OCI-LY7 (cell line): Measurements from ENCODE around the gene EBF3. TPM values are rescaled to one million over a fixed set of nuclear protein-coding genes. Genes with fewer than 3 reads are reported as not detected.

Experiments used
- BruUV-seq: library from RNA; stranded (reverse); fragments of 400-500 nt; replicated peaks from 2 replicates; lab custom pipeline; 2021; lab: Mats Ljungman, UMichigan
- CTCF ChIA-PET: fragments of 300-600 bp; sonication (Branson Sonifier 250); formaldehyde crosslinking; loops from one replicate; lab custom pipeline; 2022; ENCODE audit warnings: antibody characterized with exemption; ENCODE audit not compliant: unreplicated experiment; lab: Charles Lee
- POLR2A ChIA-PET: fragments of 300-600 bp; sonication (Branson Sonifier 250); formaldehyde crosslinking; loops from one replicate; lab custom pipeline; 2022; ENCODE audit warnings: antibody characterized with exemption; lab: Charles Lee
- DNase-seq: peaks from one replicate; pipeline ENCODE4 v3.0.0-alpha.2; 2015; ENCODE audit warnings: low spot score
- H2AFZ ChIP-seq: fragments of 200-600 bp; sonication (generic), shearing (Covaris generic); 2 replicates; pipeline ENCODE4 v1.6.1; 2014; ENCODE audit warnings: mild to moderate bottlenecking, antibody characterized with exemption, low read length, moderate library complexity
- H3K27ac ChIP-seq: fragments of 200-600 bp; sonication (generic); 2 replicates; pipeline ENCODE4 v1.5.1; 2014; ENCODE audit warnings: mixed run types, low read depth, mild to moderate bottlenecking, moderate library complexity, low read length, inconsistent platforms; ENCODE audit not compliant: poor library complexity, severe bottlenecking
- H3K36me3 ChIP-seq: fragments of 200-600 bp; sonication (generic); 2 replicates; pipeline ENCODE4 v1.6.1; 2014; ENCODE audit warnings: mild to moderate bottlenecking, antibody characterized with exemption, low read length, moderate library complexity, mixed read lengths; ENCODE audit not compliant: insufficient read depth
- H3K4me1 ChIP-seq: fragments of 200-600 bp; sonication (generic); 2 replicates; pipeline ENCODE4 v1.5.1; 2014; ENCODE audit warnings: mild to moderate bottlenecking, low read length; ENCODE audit not compliant: insufficient read depth, poor library complexity, severe bottlenecking
- H3K4me2 ChIP-seq: fragments of 200-600 bp; sonication (generic); 2 replicates; pipeline ENCODE4 v1.6.1; 2014; ENCODE audit warnings: mild to moderate bottlenecking, low read length
- H3K4me3 ChIP-seq: fragments of 200-600 bp; sonication (generic); 2 replicates; pipeline ENCODE4 v1.5.1; 2014; ENCODE audit warnings: mild to moderate bottlenecking, low read depth, low read length; ENCODE audit not compliant: poor library complexity, severe bottlenecking
- H3K79me2 ChIP-seq: fragments of 200-600 bp; sonication (generic); 2 replicates; pipeline ENCODE4 v1.6.1; 2016; ENCODE audit warnings: low read depth, mild to moderate bottlenecking, low read length, moderate library complexity, mixed read lengths; ENCODE audit not compliant: insufficient read depth
- H3K9me2 ChIP-seq: fragments of 200-600 bp; sonication (generic); 2 replicates; pipeline ENCODE4 v1.6.1; 2016; ENCODE audit warnings: mild to moderate bottlenecking, low read length, mixed read lengths; ENCODE audit not compliant: insufficient read depth
- H3K9me3 ChIP-seq: fragments of 200-600 bp; sonication (generic); 2 replicates; pipeline ENCODE4 v1.6.1; 2014; ENCODE audit warnings: mild to moderate bottlenecking, mixed run types, low read length, mixed read lengths
- H4K20me1 ChIP-seq: fragments of 200-600 bp; sonication (generic); 2 replicates; pipeline ENCODE4 v1.6.1; 2014; ENCODE audit warnings: mild to moderate bottlenecking, antibody characterized with exemption, low read length, moderate library complexity, mixed read lengths; ENCODE audit not compliant: insufficient read depth
- EZH2phosphoT487 ChIP-seq: fragments of 200-600 bp; sonication (generic); IDR thresholded peaks from 2 replicates; pipeline ENCODE4 v1.6.1; 2018; ENCODE audit warnings: low read depth, borderline replicate concordance, mild to moderate bottlenecking, mixed run types, antibody characterized with exemption, low read length, moderate library complexity, mixed read lengths
- intact Hi-C: fragments of 100-400 bp; cut with micrococcal nuclease; formaldehyde crosslinking; loops from one replicate; pipeline ENCODE4 v1.10.0; 2022; ENCODE audit not compliant: unreplicated experiment
- total RNA-seq, 2 experiments: library from RNA; depleted of rRNA in 1 of 2; stranded (reverse); fragments of >200 nt in 1 of 2; shearing (Covaris generic) in 1 of 2; gene quantifications; 2 replicates each; pipeline ENCODE4 v1.2.3, GENCODE V29; 2014 to 2022
- TF ChIP-seq, protein P1 (sequence below): fragments of 200-600 bp; sonication (generic); conservative IDR thresholded peaks from 2 replicates; pipeline ENCODE4 v1.5.1; 2014; ENCODE audit warnings: mild to moderate bottlenecking, antibody characterized with exemption, low read length, moderate library complexity, mixed read lengths

Gene EBF3
- total RNA-seq, 2 experiments from 2014 or later: not detected

DNA sequence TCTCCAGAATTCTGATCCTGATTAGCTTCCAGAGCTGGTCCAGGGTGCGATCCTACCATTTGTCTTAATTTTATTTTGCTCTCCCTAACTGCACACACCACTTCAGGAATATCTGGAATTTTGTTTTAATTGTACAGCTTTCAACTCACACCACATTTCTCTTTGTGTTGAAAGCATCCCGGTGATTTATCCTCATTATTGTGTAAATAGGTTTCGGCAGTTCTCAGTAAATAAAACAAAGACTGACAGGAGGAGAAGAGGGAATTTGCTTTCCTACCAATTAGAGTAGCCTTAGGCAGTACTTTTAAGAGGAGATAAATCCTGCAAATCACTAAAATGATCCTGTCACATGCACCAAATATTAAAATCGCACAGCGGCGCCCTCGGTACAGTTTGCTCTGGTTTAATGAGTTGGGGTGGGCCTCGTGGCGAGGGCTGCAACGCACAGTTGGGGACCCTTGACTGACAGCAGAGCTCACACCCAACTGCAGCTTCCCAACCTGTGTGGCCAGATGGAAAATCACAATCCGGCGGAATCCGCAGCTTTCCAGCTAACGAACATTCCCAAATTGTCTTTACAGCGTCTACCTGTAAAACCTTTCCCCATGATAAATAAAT is 62.6 kb downstream of the EBF3 start:
- BruUV-seq: no TSS peak

DNA sequence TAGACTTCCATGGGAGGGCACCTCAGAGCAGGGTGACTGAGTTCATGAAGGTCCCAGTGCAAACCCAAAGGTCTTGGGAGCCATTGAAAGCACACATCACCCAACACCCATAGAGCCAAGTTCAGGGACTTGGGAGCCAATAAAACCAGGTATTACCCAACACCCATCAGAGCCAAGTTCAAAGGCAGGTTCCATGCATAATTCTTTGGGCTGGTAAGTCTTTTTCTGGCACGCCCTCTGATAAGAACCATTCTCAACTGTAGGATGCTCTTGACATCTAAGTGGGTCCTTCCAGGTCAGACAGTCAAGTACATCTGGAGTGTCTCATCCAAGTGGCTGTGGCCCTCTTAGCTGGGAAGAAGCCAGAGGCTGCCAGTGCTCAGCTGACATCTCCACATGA is 63.2 kb downstream of the EBF3 start:
- POLR2A ChIA-PET: no interaction called here
- no TSS peak for BruUV-seq

More for the DNA sequence above, 62.6 kb downstream of the EBF3 start:
- TF ChIP-seq, protein P1, sequence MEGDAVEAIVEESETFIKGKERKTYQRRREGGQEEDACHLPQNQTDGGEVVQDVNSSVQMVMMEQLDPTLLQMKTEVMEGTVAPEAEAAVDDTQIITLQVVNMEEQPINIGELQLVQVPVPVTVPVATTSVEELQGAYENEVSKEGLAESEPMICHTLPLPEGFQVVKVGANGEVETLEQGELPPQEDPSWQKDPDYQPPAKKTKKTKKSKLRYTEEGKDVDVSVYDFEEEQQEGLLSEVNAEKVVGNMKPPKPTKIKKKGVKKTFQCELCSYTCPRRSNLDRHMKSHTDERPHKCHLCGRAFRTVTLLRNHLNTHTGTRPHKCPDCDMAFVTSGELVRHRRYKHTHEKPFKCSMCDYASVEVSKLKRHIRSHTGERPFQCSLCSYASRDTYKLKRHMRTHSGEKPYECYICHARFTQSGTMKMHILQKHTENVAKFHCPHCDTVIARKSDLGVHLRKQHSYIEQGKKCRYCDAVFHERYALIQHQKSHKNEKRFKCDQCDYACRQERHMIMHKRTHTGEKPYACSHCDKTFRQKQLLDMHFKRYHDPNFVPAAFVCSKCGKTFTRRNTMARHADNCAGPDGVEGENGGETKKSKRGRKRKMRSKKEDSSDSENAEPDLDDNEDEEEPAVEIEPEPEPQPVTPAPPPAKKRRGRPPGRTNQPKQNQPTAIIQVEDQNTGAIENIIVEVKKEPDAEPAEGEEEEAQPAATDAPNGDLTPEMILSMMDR: no peak
- no peak for TF ChIP-seq EZH2phosphoT487
- Histone ChIP-seq H3K4me1 (no peaks in the 10 kb centered on the region), H3K9me3 (no peaks in the 10 kb centered on the region), H3K36me3 (no peaks in the 10 kb centered on the region), H4K20me1 (no peaks in the 10 kb centered on the region), H3K9me2 (no peaks in the 10 kb centered on the region), H3K4me2 (no peak overlapping the region), H3K27ac (no peak overlapping the region), H3K79me2 (no peaks in the 10 kb centered on the region), H2AFZ (no peak overlapping the region), H3K4me3 (no peak overlapping the region)
- DNase-seq: no peak
- intact Hi-C loops: no loop called here
- ChIA-PET CTCF (no interaction called here), POLR2A (interaction anchor here (0.7 kb wide), 1 partner anchor 735 kb away, joined by 3 read pairs; no protein-coding TSS in a partner anchor)

DNA sequence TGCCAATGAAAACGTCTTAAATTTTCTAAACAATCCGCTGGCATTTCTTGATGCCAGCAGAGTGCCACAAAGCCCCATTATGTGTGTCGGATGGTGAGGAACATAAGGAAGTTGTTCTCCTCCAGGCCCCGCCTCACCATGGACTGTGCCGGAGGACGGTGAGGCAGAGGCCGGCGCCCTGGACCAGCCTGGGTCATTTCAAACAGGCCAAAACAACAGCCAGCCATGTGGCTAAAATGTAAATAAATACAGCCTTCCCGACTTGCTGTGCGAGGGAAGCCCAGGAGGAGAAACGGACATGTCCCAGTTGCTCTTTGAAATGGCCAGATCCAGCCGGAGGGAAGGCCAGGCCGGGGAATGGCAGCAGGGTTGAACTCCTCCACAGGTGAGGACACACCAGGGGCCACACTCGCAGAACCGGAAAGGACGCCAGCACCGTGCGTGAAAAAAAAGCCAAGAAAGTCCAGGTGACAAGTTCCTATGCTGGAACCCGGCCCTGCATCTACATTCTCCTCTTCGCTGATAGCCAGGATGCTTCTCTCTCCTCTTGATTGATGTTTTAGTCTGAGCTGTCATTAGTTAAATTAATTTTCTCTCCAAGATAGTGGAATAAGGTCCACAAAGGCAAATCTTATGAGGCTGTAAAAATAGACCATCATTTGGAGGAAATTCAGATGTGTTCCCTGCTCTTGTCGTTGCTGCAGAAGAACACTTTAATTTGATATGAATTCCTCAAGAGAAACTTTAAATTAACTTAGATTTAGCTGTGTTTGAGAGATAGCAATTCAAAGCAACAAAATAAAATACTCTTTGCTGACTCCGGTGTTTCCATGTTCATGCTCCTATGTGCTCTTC is 64.6 kb downstream of the EBF3 start:
- no peaks in the 10 kb centered on the region for H3K9me2 ChIP-seq
- no peak overlapping the region for H3K4me2 ChIP-seq
- H4K20me1 ChIP-seq: no peaks in the 10 kb centered on the region
- CTCF ChIA-PET: no interaction called here
- no peaks in the 10 kb centered on the region for H3K36me3 ChIP-seq
- BruUV-seq: no TSS peak
- POLR2A ChIA-PET: no interaction called here
- H3K4me3 ChIP-seq: no peak overlapping the region
- no peaks in the 10 kb centered on the region for H3K9me3 ChIP-seq
- no peaks in the 10 kb centered on the region for H3K79me2 ChIP-seq
- TF ChIP-seq EZH2phosphoT487: no peak
- TF ChIP-seq, protein P1: no peak
- no peak for DNase-seq
- no peak overlapping the region for H3K27ac ChIP-seq
- no peaks in the 10 kb centered on the region for H3K4me1 ChIP-seq
- intact Hi-C loops: no loop called here
- no peak overlapping the region for H2AFZ ChIP-seq

More for the DNA sequence above, 63.2 kb downstream of the EBF3 start:
- CTCF ChIA-PET: no interaction called here
- H3K4me3 ChIP-seq: no peak overlapping the region
- no peaks in the 10 kb centered on the region for H3K36me3 ChIP-seq
- H3K9me3 ChIP-seq: no peaks in the 10 kb centered on the region
- H3K4me1 ChIP-seq: no peaks in the 10 kb centered on the region
- no peak overlapping the region for H3K4me2 ChIP-seq
- intact Hi-C loops: no loop called here
- H4K20me1 ChIP-seq: no peaks in the 10 kb centered on the region
- no peak overlapping the region for H2AFZ ChIP-seq
- H3K9me2 ChIP-seq: no peaks in the 10 kb centered on the region
- no peak overlapping the region for H3K27ac ChIP-seq
- no peak for DNase-seq
- no peak for TF ChIP-seq EZH2phosphoT487
- H3K79me2 ChIP-seq: no peaks in the 10 kb centered on the region
